ENCODE data around the gene RADX. TPM values are rescaled to one million over a fixed set of nuclear protein-coding genes. Genes with fewer than 3 reads are reported as not detected.

RADX gene
- total RNA-seq, 2 donors from 2014 or later: 0.50 to 0.96 TPM

- Histone ChIP-seq H3K4me1 (no peaks in the 10 kb centered on the region), H3K9me3 (no peaks in the 10 kb centered on the region), H3K4me3 (no peak overlapping the region), H3K27ac (no peak overlapping the region), H3K27me3 (no peaks in the 10 kb centered on the region), H3K36me3 (no peaks in the 10 kb centered on the region), H3K9ac (ENCODE audit: low read depth in 2 of 2, low read length in 2 of 2) (no peak overlapping the region)
- DNase-seq: peak; percentile 19
- TF ChIP-seq, protein P1, sequence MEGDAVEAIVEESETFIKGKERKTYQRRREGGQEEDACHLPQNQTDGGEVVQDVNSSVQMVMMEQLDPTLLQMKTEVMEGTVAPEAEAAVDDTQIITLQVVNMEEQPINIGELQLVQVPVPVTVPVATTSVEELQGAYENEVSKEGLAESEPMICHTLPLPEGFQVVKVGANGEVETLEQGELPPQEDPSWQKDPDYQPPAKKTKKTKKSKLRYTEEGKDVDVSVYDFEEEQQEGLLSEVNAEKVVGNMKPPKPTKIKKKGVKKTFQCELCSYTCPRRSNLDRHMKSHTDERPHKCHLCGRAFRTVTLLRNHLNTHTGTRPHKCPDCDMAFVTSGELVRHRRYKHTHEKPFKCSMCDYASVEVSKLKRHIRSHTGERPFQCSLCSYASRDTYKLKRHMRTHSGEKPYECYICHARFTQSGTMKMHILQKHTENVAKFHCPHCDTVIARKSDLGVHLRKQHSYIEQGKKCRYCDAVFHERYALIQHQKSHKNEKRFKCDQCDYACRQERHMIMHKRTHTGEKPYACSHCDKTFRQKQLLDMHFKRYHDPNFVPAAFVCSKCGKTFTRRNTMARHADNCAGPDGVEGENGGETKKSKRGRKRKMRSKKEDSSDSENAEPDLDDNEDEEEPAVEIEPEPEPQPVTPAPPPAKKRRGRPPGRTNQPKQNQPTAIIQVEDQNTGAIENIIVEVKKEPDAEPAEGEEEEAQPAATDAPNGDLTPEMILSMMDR (IDR thresholded peaks at IDR 0.05): no peak
- intact Hi-C loops (cut with DNase I): no loop called here
These were observed 26.3 kb upstream of the RADX start for GRCh38 chrX:106585478-106585877.

GRCh38 chrX:106588801-106589200 is 23.0 kb upstream of the RADX start:
- H3K9me3 ChIP-seq: no peaks in the 10 kb centered on the region
- DNase-seq: no peak
- intact Hi-C loops (cut with DNase I): no loop called here
- no peak overlapping the region for H3K4me3 ChIP-seq
- H3K27ac ChIP-seq: no peak overlapping the region
- TF ChIP-seq, protein P1 (IDR thresholded peaks at IDR 0.05): no peak
- H3K27me3 ChIP-seq: no peaks in the 10 kb centered on the region
- no peaks in the 10 kb centered on the region for H3K4me1 ChIP-seq
- no peak overlapping the region for H3K9ac ChIP-seq (ENCODE audit: low read depth in 2 of 2, low read length in 2 of 2)
- H3K36me3 ChIP-seq: no peaks in the 10 kb centered on the region

- intact Hi-C loops (cut with DNase I): no loop called here
These were observed 12.4 kb upstream of the RADX start for GRCh38 chrX:106599411-106599810.

DNA sequence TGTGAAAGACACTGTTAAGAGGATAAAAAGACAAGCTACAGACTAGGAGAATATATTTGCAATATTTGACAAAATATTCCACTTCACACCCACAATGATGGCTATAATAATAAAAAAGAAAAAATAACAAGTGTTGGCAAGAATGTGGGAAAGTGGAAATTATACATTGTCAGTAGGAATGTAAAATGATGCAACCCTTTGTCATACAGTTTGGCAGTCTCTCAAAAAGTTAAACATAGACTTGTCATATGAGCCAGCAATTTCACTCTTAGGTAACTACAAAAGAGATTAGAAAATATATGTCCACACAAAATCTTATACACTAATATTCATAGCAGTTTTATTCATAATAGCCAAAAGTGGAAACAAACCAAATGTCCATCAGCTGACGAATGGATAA is 5.2 kb upstream of the RADX start:
- DNase-seq: no peak
- Histone ChIP-seq H3K27ac (no peak overlapping the region), H3K27me3 (no peaks in the 10 kb centered on the region), H3K4me1 (no peaks in the 10 kb centered on the region), H3K36me3 (no peaks in the 10 kb centered on the region), H3K4me3 (no peak overlapping the region), H3K9ac (ENCODE audit: low read depth in 2 of 2, low read length in 2 of 2) (no peak overlapping the region), H3K9me3 (no peaks in the 10 kb centered on the region)
- TF ChIP-seq, protein P1 (IDR thresholded peaks at IDR 0.05): no peak
- intact Hi-C loops (cut with DNase I): loop anchor here (10.0 kb wide), 1 partner anchor 122 kb away; no protein-coding TSS in a partner anchor

More at GRCh38 chrX:106599411-106599810, 12.4 kb upstream of the RADX start:
- no peak overlapping the region for H3K9ac ChIP-seq (ENCODE audit: low read depth in 2 of 2, low read length in 2 of 2)
- no peaks in the 10 kb centered on the region for H3K9me3 ChIP-seq
- H3K4me3 ChIP-seq: no peak overlapping the region
- DNase-seq: no peak
- H3K4me1 ChIP-seq: no peaks in the 10 kb centered on the region
- no peak overlapping the region for H3K27ac ChIP-seq
- H3K36me3 ChIP-seq: no peaks in the 10 kb centered on the region
- TF ChIP-seq, protein P1 (IDR thresholded peaks at IDR 0.05): no peak
- H3K27me3 ChIP-seq: no peaks in the 10 kb centered on the region

GRCh38 chrX:106608016-106608415 is 3.8 kb upstream of the RADX start:
- intact Hi-C loops (cut with DNase I): loop anchor here (10.0 kb wide), 1 partner anchor 123 kb away; no protein-coding TSS in a partner anchor
- Histone ChIP-seq H3K36me3 (no peaks in the 10 kb centered on the region), H3K9ac (ENCODE audit: low read depth in 2 of 2, low read length in 2 of 2) (no peak overlapping the region), H3K4me3 (no peak overlapping the region), H3K27ac (no peak overlapping the region), H3K4me1 (no peaks in the 10 kb centered on the region), H3K9me3 (no peaks in the 10 kb centered on the region), H3K27me3 (no peaks in the 10 kb centered on the region)
- TF ChIP-seq, protein P1 (IDR thresholded peaks at IDR 0.05): no peak
- no peak for DNase-seq

Measured in colonic mucosa (tissue), 4 donors.